Retinal pigment epithelial cell (primary cell): ENCODE measurements around the gene TTC28.
"Not testable (repeated sequence)": the region's sequence is repeated elsewhere in the genome, so short reads cannot be mapped to it uniquely, and the experiment has no call there.

Experiments used
- DNase-seq: peaks from one replicate; pipeline ENCODE4 v3.0.0-alpha.2; 2010; ENCODE audit warnings: low read depth
- H3K4me3 ChIP-seq: 2 replicates; pipeline ENCODE4 v1.5.1; 2011; ENCODE audit warnings: mild to moderate bottlenecking, low read length, control low read depth, moderate library complexity
- TF ChIP-seq, protein P1 (sequence below): conservative IDR thresholded peaks from 2 replicates; pipeline ENCODE4 v1.5.1; 2011; ENCODE audit warnings: low read depth, low read length, control low read depth, inconsistent platforms

Gene TTC28

DNA sequence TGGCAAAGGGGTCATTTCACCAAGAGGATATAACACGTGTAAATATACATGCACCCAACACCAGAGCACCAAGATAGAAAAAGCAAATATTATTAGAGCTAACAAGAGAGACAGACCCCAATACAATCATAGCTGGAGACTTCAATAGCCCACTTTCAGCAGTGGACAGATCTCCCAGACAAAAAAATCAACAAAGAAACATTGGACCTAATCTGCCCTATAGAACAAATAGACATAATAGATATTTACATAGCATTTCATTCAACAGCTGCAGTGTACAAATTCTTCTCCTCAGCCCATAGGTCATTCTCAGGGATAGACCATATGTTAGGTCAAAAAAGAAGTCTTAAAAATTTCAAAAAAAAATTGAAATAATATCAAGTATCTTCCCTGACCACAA, 312.8 kb downstream of the TTC28 start:
- no peak overlapping the region for H3K4me3 ChIP-seq
- TF ChIP-seq, protein P1, sequence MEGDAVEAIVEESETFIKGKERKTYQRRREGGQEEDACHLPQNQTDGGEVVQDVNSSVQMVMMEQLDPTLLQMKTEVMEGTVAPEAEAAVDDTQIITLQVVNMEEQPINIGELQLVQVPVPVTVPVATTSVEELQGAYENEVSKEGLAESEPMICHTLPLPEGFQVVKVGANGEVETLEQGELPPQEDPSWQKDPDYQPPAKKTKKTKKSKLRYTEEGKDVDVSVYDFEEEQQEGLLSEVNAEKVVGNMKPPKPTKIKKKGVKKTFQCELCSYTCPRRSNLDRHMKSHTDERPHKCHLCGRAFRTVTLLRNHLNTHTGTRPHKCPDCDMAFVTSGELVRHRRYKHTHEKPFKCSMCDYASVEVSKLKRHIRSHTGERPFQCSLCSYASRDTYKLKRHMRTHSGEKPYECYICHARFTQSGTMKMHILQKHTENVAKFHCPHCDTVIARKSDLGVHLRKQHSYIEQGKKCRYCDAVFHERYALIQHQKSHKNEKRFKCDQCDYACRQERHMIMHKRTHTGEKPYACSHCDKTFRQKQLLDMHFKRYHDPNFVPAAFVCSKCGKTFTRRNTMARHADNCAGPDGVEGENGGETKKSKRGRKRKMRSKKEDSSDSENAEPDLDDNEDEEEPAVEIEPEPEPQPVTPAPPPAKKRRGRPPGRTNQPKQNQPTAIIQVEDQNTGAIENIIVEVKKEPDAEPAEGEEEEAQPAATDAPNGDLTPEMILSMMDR: no peak
- DNase-seq: no peak

DNA sequence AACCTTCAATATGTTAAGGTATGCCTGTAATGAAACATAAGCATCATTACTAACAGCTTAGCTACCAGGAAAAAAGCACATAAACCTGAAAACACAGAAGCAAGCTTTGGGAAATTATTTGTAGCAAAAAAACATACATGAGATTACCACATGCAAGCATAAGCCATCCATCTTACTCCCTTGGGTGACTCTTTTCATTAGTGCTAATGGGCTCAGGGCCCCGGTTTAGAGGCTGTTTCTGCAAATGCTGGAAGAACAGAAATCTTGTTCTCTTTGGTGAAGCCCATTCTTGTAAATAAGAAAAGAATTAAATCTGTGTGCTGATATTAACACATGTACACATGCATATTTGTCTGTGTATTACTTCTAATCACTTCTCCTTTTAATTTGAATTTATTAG, 314.3 kb downstream of the TTC28 start:
- H3K4me3 ChIP-seq: no peak overlapping the region
- TF ChIP-seq, protein P1: no peak

DNA sequence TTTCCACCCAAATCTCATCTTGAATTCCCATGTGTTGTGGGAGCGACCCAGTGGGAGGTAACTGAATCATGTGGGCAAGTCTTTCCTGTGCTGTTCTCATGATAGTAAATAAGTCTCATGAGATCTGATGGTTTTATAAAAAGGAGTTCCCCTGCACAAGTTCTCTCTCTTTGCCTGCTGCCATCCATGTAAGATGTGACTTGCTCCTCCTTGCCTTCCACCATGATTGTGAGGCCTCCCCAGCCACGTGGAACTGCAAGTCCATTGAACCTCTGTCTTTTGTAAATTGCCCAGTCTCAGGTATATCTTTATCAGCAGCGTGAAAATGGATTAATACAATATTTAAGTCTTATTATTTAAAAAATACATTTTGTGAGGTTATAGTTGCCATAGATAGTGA, 315.5 kb downstream of the TTC28 start:
- DNase-seq, H3K4me3 ChIP-seq: not testable (repeated sequence)

More for the DNA sequence above, 314.3 kb downstream of the TTC28 start:
- no peak for DNase-seq

DNA sequence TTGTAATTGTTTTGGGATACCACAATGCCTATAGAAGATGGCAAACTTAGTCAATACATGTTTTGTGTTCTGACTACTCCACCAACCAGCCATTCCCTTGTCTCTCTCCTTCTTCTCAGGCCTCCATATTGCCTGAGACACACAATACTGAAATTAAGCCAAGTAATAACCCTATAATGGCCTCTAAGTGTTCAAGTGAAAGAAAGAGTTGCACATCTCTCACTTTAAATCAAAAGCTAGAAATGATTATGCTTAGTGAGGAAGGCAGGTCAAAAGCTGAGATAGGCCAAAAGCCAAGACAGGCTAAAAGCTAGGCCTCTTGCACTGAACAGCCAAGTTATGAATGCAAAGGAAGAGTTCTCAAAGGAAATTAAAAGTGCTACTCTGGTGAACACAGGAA, 318.7 kb downstream of the TTC28 start:
- H3K4me3 ChIP-seq: no peak overlapping the region
- no peak for DNase-seq
- TF ChIP-seq, protein P1: no peak

DNA sequence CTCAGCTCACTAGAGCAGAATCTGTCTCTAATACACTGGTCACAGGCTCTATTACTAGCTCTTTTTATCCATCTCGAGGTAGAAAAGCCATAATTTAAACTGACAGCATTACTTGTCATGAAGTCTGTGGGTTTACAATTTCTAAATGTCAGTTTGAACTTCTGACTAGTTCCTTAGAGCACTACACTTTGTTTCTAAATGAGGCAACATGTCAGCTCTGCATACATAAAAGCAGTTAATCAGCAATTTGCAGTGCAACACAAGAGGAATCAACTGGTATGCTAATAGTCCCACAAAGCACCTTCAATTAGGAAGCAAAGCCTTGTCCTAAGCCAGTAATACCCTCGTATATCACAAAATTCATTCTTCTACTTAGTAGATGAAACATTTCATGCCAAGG, 321.3 kb downstream of the TTC28 start:
- TF ChIP-seq, protein P1: no peak
- DNase-seq: peak; percentile 39
- H3K4me3 ChIP-seq: no peak overlapping the region

DNA sequence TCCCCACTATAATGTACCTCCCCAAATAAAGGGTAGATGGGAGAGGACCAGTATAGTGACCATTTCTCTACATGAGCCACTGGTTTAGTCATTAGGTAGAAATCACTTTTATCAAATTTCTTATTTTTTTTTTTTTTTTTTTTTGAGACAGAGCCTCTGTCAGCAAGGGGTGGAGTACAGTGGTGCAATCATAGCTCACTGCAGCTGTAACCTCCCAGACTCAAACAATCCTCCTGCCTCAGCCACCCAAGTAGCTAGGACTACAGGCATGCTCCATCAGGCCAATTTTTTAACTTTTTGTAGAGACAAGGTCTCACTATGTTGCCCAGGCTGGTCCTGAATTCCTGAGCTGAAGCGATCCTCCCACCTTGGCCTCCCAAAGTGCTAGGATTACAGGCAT, 322.4 kb downstream of the TTC28 start:
- DNase-seq: no peak
- TF ChIP-seq, protein P1: no peak
- H3K4me3 ChIP-seq: no peak overlapping the region

DNA sequence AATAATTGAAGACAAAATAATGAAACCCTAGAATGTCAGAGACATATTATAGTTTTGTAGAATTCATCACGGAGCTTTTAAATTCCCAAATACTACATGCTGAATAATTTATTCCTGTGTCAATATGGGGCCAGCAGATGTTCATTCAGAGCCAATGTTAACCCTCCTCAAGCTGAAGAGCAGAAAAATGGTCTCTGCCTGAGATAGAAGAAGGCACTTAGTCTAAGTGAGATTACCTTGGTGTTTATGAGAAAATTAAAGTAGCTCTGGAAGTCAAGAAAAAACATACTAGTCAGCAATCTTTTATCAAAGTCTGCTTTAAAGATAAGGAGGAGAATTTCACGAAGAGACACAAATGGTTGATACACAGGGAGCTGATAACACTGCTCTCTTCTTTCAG, 328.2 kb downstream of the TTC28 start:
- no peak for DNase-seq
- TF ChIP-seq, protein P1: no peak
- H3K4me3 ChIP-seq: no peak overlapping the region
